ENCODE measurements around the gene GRB7.

- TF ChIP-seq POLR2A (IDR thresholded peaks at IDR 0.05) (no peak), CTCF (IDR thresholded peaks at IDR 0.05) (no peak)
Observed at GRCh38 chr17:39724731-39725130, 13.0 kb upstream of the GRB7 start.

Measured in uterus (tissue), 2 donors.